Adrenal gland (tissue), 12 donors: Measurements from ENCODE around the gene FBXL16. TPM values are rescaled to one million over a fixed set of nuclear protein-coding genes. Genes with fewer than 3 reads are reported as not detected.

Experiments used
- DNase-seq, 7 donors: peaks; one replicate each; pipeline ENCODE4 v3.0.0-alpha.2; 2019 to 2020
- H3K27ac ChIP-seq, 5 donors: fragments of 200-600 bp; sonication (generic) in 4 of 5; 1 replicate in 3 of 5; 2 replicates in 2 of 5; pipeline versions ENCODE4 v1.5.1 to v1.8.0; 2016 to 2020; ENCODE audit warnings: mild to moderate bottlenecking in 1 of 5
- H3K27me3 ChIP-seq: fragments of 200-600 bp; 2 replicates; pipeline ENCODE4 v1.8.0; 2021
- H3K36me3 ChIP-seq, 2 donors: fragments of 200-600 bp; replicated peaks in 1 of 2; 1 replicate in 1 of 2; 2 replicates in 1 of 2; pipeline versions ENCODE4 v1.5.1 to v1.8.0; 2018 to 2022
- H3K4me1 ChIP-seq, 2 donors: fragments of 200-600 bp; replicated peaks in 1 of 2; 1 replicate in 1 of 2; 2 replicates in 1 of 2; pipeline versions ENCODE4 v1.5.1 to v1.8.0; 2018 to 2021
- H3K4me3 ChIP-seq, 4 donors: fragments of 200-600 bp; sonication (generic) in 3 of 4; one replicate each; pipeline ENCODE4 v1.5.1; 2016 to 2018
- H3K9me3 ChIP-seq, 3 donors: fragments of 200-600 bp; sonication (generic) in 1 of 3; replicated peaks in 1 of 3; 1 replicate in 2 of 3; 2 replicates in 1 of 3; pipeline versions ENCODE4 v1.5.1 to v1.8.0; 2016 to 2021
- POLR2A ChIP-seq, 2 donors: fragments of 450-650 bp; IDR thresholded peaks; one replicate each; pipeline ENCODE4 v1.6.1; 2017; ENCODE audit warnings: antibody characterized with exemption in 2 of 2, mild to moderate bottlenecking in 2 of 2, moderate library complexity in 1 of 2
- WGBS, 4 donors: extraction: QIAGEN DNeasy Blood & Tissue Kit in 2 of 4; methylation state at CpG; one replicate each; pipeline versions ENCODE4 v1.1.5 to v1.1.7; 2013 to 2017; 5-methylcytosine and 5-hydroxymethylcytosine counted together
- intact Hi-C, 2 donors: fragments of 100-400 bp; cut with DNase I; formaldehyde crosslinking; loops; one replicate each; pipeline versions ENCODE4 v1.14.1 to v1.15.0; 2022 to 2023
- polyA plus RNA-seq, 3 donors: library from polyadenylated mRNA; stranded (reverse); fragments of 200-250 nt in 2 of 3; fragments of 350-450 nt in 1 of 3; fragmentation: Illumina TruSeq in 1 of 3; extraction: RNeasy Lipid Tissue Mini Kit (QIAGEN cat#74804) in 1 of 3; gene quantifications; one replicate each; pipeline ENCODE4 v1.2.3, GENCODE V29; 2013 to 2014
- total RNA-seq, 9 donors: library from RNA; depleted of rRNA in 4 of 9; stranded (reverse); fragments of >200 nt in 4 of 9; fragments of 120-200 nt in 1 of 9; fragmentation: NEBNext Ultra II Directional in 1 of 9; extraction: Animal tissue kit (Norgen Biotek cat#: 25700) in 1 of 9; gene quantifications; one replicate each; pipeline versions ENCODE4 v1.1.0 to v1.2.4, GENCODE V29; 2013 to 2023
- TF ChIP-seq, protein P1 (sequence below), 6 experiments: fragments of 450-650 bp in 4 of 6; fragments of 200-600 bp in 2 of 6; sonication (generic) in 1 of 6; IDR thresholded peaks; 1 replicate in 5 of 6; 2 replicates in 1 of 6; pipeline versions ENCODE4 v1.5.1 to v1.8.0; 2016 to 2021; ENCODE audit warnings: antibody characterized with exemption in 6 of 6, mild to moderate bottlenecking in 2 of 6, moderate library complexity in 1 of 6
- donor health status: healthy with polysubstance abuse.
- donor health status: Bipolar disorder and iron deficiency.
- donor health status: DM: yes; HTN: yes; CAD: no.
- donor health status: DM: no; HTN: no; CAD: no.
- donor health status: DM: no; HTN: no; CAD: no.
- donor health status: DM: yes; HTN: yes; CAD: no.

The FBXL16 gene
- total and polyA plus RNA-seq, 12 donors, result 0.17 to 18.3 (median 5.2) TPM; not detected in 1

DNA sequence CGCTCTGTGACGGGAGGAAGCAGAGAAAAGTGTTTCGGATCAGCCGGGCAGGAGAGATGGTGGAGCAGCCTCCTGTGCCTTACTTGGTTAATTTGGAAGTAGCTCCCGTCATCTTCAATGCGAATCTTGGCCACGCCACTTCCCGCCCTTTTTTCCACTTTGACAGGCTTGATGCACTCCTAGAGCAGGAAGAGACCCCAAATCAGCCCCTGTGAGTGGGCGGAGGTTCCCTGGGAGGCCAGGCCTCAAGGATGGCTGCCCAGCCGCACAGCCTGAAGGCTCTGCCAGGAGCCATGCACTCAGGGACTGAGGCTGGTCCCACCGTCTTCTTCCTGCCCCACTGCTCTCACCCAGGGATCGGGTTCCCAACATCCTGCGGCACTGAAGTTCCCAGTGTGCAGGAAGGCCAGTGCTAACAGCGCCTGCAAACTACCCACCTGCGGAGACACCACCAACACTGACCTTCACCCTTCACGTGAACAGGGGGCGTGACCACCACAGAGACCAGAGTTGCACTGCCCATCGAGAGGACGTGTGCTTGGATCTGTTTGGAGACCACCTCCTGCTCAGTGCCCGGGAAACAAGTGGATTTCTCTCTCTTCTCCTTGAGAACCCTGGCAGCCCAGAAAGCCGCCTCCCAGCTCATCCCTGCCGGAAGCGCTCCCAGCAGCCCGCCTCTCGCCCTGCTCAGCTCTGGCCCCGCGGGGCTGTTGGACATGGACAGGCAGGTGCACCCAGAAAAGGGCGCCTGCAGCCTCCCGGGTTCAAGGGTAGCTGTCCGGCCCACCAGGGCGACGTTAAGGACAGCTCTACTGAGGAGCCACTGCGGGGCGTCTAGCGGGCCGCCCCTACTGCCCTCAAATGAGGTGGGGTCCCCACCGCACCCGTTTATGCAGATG is 34.2 kb upstream of the FBXL16 start:
- intact Hi-C loops, result no loop called here
- TF ChIP-seq POLR2A (IDR thresholded peaks at IDR 0.05), result no peak
- TF ChIP-seq, protein P1, sequence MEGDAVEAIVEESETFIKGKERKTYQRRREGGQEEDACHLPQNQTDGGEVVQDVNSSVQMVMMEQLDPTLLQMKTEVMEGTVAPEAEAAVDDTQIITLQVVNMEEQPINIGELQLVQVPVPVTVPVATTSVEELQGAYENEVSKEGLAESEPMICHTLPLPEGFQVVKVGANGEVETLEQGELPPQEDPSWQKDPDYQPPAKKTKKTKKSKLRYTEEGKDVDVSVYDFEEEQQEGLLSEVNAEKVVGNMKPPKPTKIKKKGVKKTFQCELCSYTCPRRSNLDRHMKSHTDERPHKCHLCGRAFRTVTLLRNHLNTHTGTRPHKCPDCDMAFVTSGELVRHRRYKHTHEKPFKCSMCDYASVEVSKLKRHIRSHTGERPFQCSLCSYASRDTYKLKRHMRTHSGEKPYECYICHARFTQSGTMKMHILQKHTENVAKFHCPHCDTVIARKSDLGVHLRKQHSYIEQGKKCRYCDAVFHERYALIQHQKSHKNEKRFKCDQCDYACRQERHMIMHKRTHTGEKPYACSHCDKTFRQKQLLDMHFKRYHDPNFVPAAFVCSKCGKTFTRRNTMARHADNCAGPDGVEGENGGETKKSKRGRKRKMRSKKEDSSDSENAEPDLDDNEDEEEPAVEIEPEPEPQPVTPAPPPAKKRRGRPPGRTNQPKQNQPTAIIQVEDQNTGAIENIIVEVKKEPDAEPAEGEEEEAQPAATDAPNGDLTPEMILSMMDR (IDR thresholded peaks at IDR 0.05), result no peak
- peak in 2 of 7 donors; percentile 10 to 54 for DNase-seq
- 39 to 67% (median 42%) methylated on average over 17 to 38 of the region's 38 CpGs for WGBS, 4 donors
- Histone ChIP-seq H3K4me3 (peak overlapping the region in 3 of 4 donors; percentile 33 to 93 (median 75)), H3K4me1 (peaks cover 12% of the 10 kb centered on the region in 2 donors), H3K36me3 (peaks cover 0 to 25% of the 10 kb centered on the region in 2 donors), H3K9me3 (no peaks in the 10 kb centered on the region), H3K27me3 (no peaks in the 10 kb centered on the region), H3K27ac (peak overlapping the region in 1 of 5 donors; percentile 55)

DNA sequence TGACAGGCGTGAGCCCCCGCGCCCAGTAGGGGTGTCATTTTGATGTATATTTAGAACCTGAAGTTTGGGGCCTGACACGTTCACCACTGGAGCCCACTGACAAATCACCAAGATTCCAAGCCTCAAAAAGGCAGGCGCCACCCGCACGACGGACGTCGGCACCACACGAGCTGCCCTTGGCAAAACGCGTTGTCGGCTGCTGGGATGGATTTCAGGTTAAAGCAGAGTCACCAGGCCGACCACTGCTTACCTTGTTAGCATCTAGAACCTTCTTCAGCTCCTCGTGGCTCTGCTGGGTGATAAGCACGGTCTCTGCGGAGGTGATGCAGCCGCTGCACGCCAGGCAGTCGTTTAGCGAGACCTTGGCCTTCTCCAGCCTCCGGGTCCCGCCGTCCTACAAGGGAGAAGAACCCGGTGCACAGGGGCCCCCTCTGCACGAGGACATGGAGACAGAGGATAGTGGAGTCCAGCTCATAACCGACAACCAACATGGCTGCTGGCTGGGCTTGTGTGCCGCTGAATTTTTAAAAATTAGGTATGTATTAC is 31.4 kb upstream of the FBXL16 start:
- peaks cover 12% of the 10 kb centered on the region in 2 donors for H3K4me1 ChIP-seq
- no peak overlapping the region for H3K4me3 ChIP-seq
- TF ChIP-seq, protein P1 (IDR thresholded peaks at IDR 0.05), result no peak
- TF ChIP-seq POLR2A (IDR thresholded peaks at IDR 0.05), result no peak
- H3K27me3 ChIP-seq, result no peaks in the 10 kb centered on the region
- DNase-seq, result no peak
- peaks cover 0 to 50% of the 10 kb centered on the region in 2 donors for H3K36me3 ChIP-seq
- H3K27ac ChIP-seq, result no peak overlapping the region
- intact Hi-C loops, result no loop called here
- H3K9me3 ChIP-seq, result no peaks in the 10 kb centered on the region
- WGBS, 4 donors, result 94 to 96% (median 94%) methylated on average over 20 to 29 of the region's 29 CpGs

- TF ChIP-seq, protein P1 (IDR thresholded peaks at IDR 0.05), result no peak
- TF ChIP-seq POLR2A (IDR thresholded peaks at IDR 0.05), result no peak
- 86 to 97% (median 90%) methylated on average over 11 to 13 of the region's 13 CpGs for WGBS, 4 donors
Measured at GRCh38 chr16:735982-736453, 30.4 kb upstream of the FBXL16 start.

More at GRCh38 chr16:735982-736453, 30.4 kb upstream of the FBXL16 start:
- Histone ChIP-seq H3K4me1 (peaks cover 8 to 9% of the 10 kb centered on the region in 2 donors), H3K27me3 (no peaks in the 10 kb centered on the region), H3K9me3 (no peaks in the 10 kb centered on the region), H3K27ac (no peak overlapping the region), H3K36me3 (peaks cover 0 to 56% of the 10 kb centered on the region in 2 donors), H3K4me3 (no peak overlapping the region)
- no peak for DNase-seq
- intact Hi-C loops, result no loop called here
